Smooth muscle cell (in vitro differentiated cells): Measurements from ENCODE around the gene EIF4G2. TPM values are rescaled to one million over a fixed set of nuclear protein-coding genes. Genes with fewer than 3 reads are reported as not detected.
A peak's percentile ranks its signal among the peaks of the same experiment; 100 is the strongest.

Source experiments
- DNase-seq: peaks from one replicate; lab custom pipeline; 2025; ENCODE audit not compliant: unreplicated experiment; lab: John Stamatoyannopoulos, UW
- H2AFZ ChIP-seq: fragments of 200-600 bp; sonication (generic); 2 replicates; pipeline ENCODE4 v1.6.0; 2016; ENCODE audit warnings: antibody characterized with exemption, low read depth, mild to moderate bottlenecking
- H3F3A ChIP-seq: fragments of 200-600 bp; sonication (generic); 2 replicates; pipeline ENCODE4 v1.6.0; 2017; ENCODE audit warnings: antibody characterized with exemption, low read depth
- H3K27ac ChIP-seq: fragments of 200-600 bp; sonication (generic); 2 replicates; pipeline ENCODE4 v1.5.1; 2016; ENCODE audit warnings: low read depth, mild to moderate bottlenecking
- H3K27me3 ChIP-seq: fragments of 200-600 bp; sonication (generic); 2 replicates; pipeline ENCODE4 v1.6.1; 2016; ENCODE audit warnings: low read depth, mild to moderate bottlenecking
- H3K36me3 ChIP-seq: fragments of 200-600 bp; sonication (generic); 2 replicates; pipeline ENCODE4 v1.5.1; 2016; ENCODE audit warnings: low read depth
- H3K4me1 ChIP-seq: fragments of 200-600 bp; sonication (generic); 2 replicates; pipeline ENCODE4 v1.5.1; 2016; ENCODE audit warnings: low read depth
- H3K4me2 ChIP-seq: fragments of 200-600 bp; sonication (generic); 2 replicates; pipeline ENCODE4 v1.6.0; 2016; ENCODE audit warnings: mild to moderate bottlenecking
- H3K4me3 ChIP-seq: fragments of 200-600 bp; sonication (generic); 2 replicates; pipeline ENCODE4 v1.5.1; 2016; ENCODE audit warnings: mild to moderate bottlenecking
- H3K79me2 ChIP-seq: fragments of 200-600 bp; sonication (generic); 2 replicates; pipeline ENCODE4 v1.6.0; 2016; ENCODE audit warnings: low read depth, mild to moderate bottlenecking
- H3K9ac ChIP-seq: fragments of 200-600 bp; sonication (generic); 2 replicates; pipeline ENCODE4 v1.6.0; 2016; ENCODE audit warnings: low read depth
- H3K9me3 ChIP-seq: fragments of 200-600 bp; sonication (generic); replicated peaks from 2 replicates; pipeline ENCODE4 v1.5.1; 2016; ENCODE audit warnings: low read depth
- H4K20me1 ChIP-seq: fragments of 200-600 bp; sonication (generic); 2 replicates; pipeline ENCODE4 v1.6.0; 2016; ENCODE audit warnings: low read depth
- CTCF ChIP-seq: fragments of 200-600 bp; sonication (generic); IDR thresholded peaks from 2 replicates; pipeline ENCODE4 v1.5.1; 2017; ENCODE audit warnings: borderline replicate concordance, mild to moderate bottlenecking, antibody characterized with exemption; ENCODE audit not compliant: insufficient read depth, poor library complexity, severe bottlenecking
- WGBS: methylation state at CpG from one replicate; pipeline ENCODE4 v1.1.7; 2016; ENCODE audit warnings: low lambda C conversion rate; 5-methylcytosine and 5-hydroxymethylcytosine counted together
- polyA plus RNA-seq: library from polyadenylated mRNA; unstranded; fragments of >200 nt; fragmentation: Nextera tagmentation; extraction: Ambion mirVana; gene quantifications from 2 replicates; pipeline ENCODE4 v1.2.1, GENCODE V29; 2016
- total RNA-seq: library from RNA; depleted of rRNA; stranded (reverse); fragments of >200 nt; gene quantifications from 2 replicates; pipeline ENCODE4 v1.2.3, GENCODE V29; 2014

The EIF4G2 gene
- total and polyA plus RNA-seq, 2 experiments from 2014 or later = 666 to 1,014 TPM

- H3K4me3 ChIP-seq = peak overlapping the region; percentile 74
Measured at GRCh38 chr11:10752486-10752885, 56.2 kb downstream of the EIF4G2 start.

GRCh38 chr11:10752061-10752460 lies 56.7 kb downstream of the EIF4G2 start:
- no peak for DNase-seq
- H3K4me1 ChIP-seq = peaks cover 11% of the 10 kb centered on the region
- H3K9me3 ChIP-seq = no peaks in the 10 kb centered on the region
- H3K9ac ChIP-seq = peak overlapping the region; percentile 72
- H4K20me1 ChIP-seq = peaks cover 13% of the 10 kb centered on the region
- H3K27ac ChIP-seq = no peak overlapping the region
- peaks cover 19% of the 10 kb centered on the region for H3K79me2 ChIP-seq
- TF ChIP-seq CTCF = no peak
- peak overlapping the region; percentile 86 for H3K4me2 ChIP-seq
- H3F3A ChIP-seq = peaks cover 11% of the 10 kb centered on the region
- no peak overlapping the region for H2AFZ ChIP-seq
- H3K36me3 ChIP-seq = peaks cover 22% of the 10 kb centered on the region
- WGBS = 69% methylated on average over 2 of the region's 2 CpGs
- H3K27me3 ChIP-seq = no peaks in the 10 kb centered on the region
- H3K4me3 ChIP-seq = peak overlapping the region; percentile 74

More at GRCh38 chr11:10752486-10752885, 56.2 kb downstream of the EIF4G2 start:
- Histone ChIP-seq H3K27ac (no peak overlapping the region), H2AFZ (no peak overlapping the region), H4K20me1 (peaks cover 13% of the 10 kb centered on the region), H3K9me3 (no peaks in the 10 kb centered on the region), H3K4me1 (peaks cover 11% of the 10 kb centered on the region), H3K27me3 (no peaks in the 10 kb centered on the region), H3K36me3 (peaks cover 23% of the 10 kb centered on the region), H3K79me2 (peaks cover 19% of the 10 kb centered on the region), H3F3A (peaks cover 11% of the 10 kb centered on the region), H3K9ac (no peak overlapping the region), H3K4me2 (peak overlapping the region; percentile 86)
- WGBS = 92% methylated on average over 7 of the region's 7 CpGs
- no peak for DNase-seq
- TF ChIP-seq CTCF = no peak

- Histone ChIP-seq H3F3A (peaks cover 11% of the 10 kb centered on the region), H3K27me3 (no peaks in the 10 kb centered on the region), H2AFZ (peak overlapping the region; percentile 98), H3K36me3 (peaks cover 17% of the 10 kb centered on the region), H3K9ac (peak overlapping the region; percentile 72), H3K9me3 (no peaks in the 10 kb centered on the region), H3K27ac (peak overlapping the region; percentile 94), H3K4me2 (peak overlapping the region; percentile 86), H4K20me1 (peaks cover 13% of the 10 kb centered on the region), H3K4me3 (peak overlapping the region; percentile 74), H3K4me1 (peaks cover 11% of the 10 kb centered on the region), H3K79me2 (peaks cover 19% of the 10 kb centered on the region)
- no peak for DNase-seq
- no peak for TF ChIP-seq CTCF
- 3% methylated on average over 14 of the region's 14 CpGs for WGBS
Measured at GRCh38 chr11:10751581-10751940, 57.2 kb downstream of the EIF4G2 start.
